Thymus (tissue), 11 donors: ENCODE data around the gene ADPRS. TPM values are rescaled to one million over a fixed set of nuclear protein-coding genes. Genes with fewer than 3 reads are reported as not detected.

Experiments
- DNase-seq, 9 donors: peaks; one replicate each; pipeline ENCODE4 v3.0.0-alpha.2; 2013; ENCODE audit warnings: low spot score in 9 of 9, low read depth in 6 of 9, missing footprints in 1 of 9
- H3K27ac ChIP-seq, 2 donors: one replicate each; pipeline ENCODE4 v1.5.1; 2013; ENCODE audit warnings: control low read depth in 1 of 2, low read depth in 1 of 2, low read length in 1 of 2, mild to moderate bottlenecking in 1 of 2, moderate library complexity in 1 of 2
- H3K27me3 ChIP-seq, 2 donors: one replicate each; pipeline ENCODE4 v1.5.1; 2013; ENCODE audit warnings: low read length in 1 of 2; ENCODE audit not compliant: control insufficient read depth in 2 of 2, insufficient read depth in 1 of 2
- H3K36me3 ChIP-seq, 2 donors: one replicate each; pipeline ENCODE4 v1.5.1; 2013; ENCODE audit warnings: low read length in 1 of 2, mild to moderate bottlenecking in 1 of 2, moderate library complexity in 1 of 2; ENCODE audit not compliant: control insufficient read depth in 2 of 2, insufficient read depth in 2 of 2
- H3K4me1 ChIP-seq, 2 donors: one replicate each; pipeline ENCODE4 v1.5.1; 2013; ENCODE audit warnings: low read length in 2 of 2; ENCODE audit not compliant: control insufficient read depth in 2 of 2, insufficient read depth in 2 of 2
- H3K4me3 ChIP-seq, 2 donors: one replicate each; pipeline ENCODE4 v1.5.1; 2013; ENCODE audit warnings: low read length in 2 of 2, control low read depth in 1 of 2, mild to moderate bottlenecking in 1 of 2
- H3K9me3 ChIP-seq, 2 donors: one replicate each; pipeline ENCODE4 v1.5.1; 2013; ENCODE audit warnings: low read length in 1 of 2, mild to moderate bottlenecking in 1 of 2; ENCODE audit not compliant: control insufficient read depth in 2 of 2, insufficient read depth in 1 of 2
- WGBS: extraction: QIAGEN DNeasy Blood & Tissue Kit; methylation state at CpG from one replicate; pipeline ENCODE4 v1.1.7; 2013; 5-methylcytosine and 5-hydroxymethylcytosine counted together
- polyA plus RNA-seq: library from polyadenylated mRNA; stranded (reverse); fragments of 200-250 nt; gene quantifications from one replicate; pipeline ENCODE4 v1.2.3, GENCODE V29; 2013
- total RNA-seq: library from RNA; stranded (reverse); fragments of 120-200 nt; gene quantifications from one replicate; pipeline ENCODE4 v1.2.4, GENCODE V29; 2013
- donor health status: healthy.

The ADPRS gene
- total and polyA plus RNA-seq, 2 donors = 30.4 to 32.2 TPM

DNA sequence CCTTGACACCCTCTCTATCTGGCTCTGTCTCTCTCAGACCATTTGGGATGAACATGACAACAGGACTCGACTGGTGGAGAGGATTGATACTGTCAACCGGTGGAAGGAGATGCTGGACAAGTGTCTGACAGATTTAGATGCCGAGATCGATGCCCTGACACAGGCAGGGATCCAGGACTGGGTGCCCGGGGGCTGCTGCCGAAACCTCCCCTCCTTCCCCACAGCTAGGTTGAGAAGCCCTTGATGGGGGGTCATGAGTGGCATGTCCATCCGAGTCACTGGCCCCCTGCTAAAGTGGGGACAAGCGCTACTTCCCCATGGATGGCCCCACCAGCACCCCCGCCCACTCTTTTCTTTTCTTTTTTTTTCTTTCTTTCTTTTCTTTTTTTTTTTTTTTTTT, 3.6 kb upstream of the ADPRS start:
- no peak for DNase-seq
- WGBS = 97% methylated on average over 9 of the region's 9 CpGs
- Histone ChIP-seq H3K36me3 (no peaks in the 10 kb centered on the region), H3K27ac (no peak overlapping the region), H3K9me3 (no peaks in the 10 kb centered on the region), H3K4me3 (no peak overlapping the region), H3K27me3 (peaks cover 8 to 35% of the 10 kb centered on the region in 2 donors), H3K4me1 (peaks cover 13% of the 10 kb centered on the region in 2 donors)

DNA sequence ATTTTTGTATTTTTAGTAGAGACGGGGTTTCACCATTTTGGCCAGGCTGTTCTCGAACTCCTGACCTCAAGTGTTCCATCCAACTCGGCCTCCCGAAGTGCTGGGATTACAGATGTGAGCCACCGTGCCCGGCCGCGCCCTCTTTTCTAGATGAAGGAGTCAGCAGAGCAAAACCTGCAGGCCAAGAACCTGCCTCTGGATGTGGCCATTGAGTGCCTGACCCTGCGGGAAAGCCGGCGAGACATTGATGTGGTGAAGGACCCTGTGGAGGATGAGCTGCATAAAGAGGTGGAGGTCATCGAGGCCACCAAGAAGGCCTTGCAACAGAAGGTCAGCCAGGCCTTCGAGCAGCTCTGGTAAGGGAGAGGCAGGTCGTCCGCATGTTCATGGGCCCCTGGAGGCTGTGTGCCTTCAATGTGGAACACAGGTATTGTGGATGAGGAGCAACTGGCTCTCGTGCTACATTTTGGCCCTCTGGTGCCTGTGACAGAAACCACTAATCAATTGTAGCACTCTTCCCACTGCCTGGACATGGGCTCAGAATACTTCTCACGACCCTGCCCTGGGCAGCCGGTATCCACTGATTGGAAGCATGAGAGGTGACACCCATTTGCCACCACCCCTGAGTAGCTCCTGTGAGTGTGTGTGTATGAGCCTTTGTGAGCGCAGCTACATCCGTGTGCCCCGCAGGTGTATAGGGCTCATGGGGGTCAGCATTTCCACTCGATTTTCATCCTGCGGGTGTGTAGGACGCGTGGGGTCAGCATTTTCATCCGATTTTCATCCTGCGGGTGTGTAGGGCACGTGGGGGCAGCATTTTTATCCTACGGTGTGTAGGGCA, 2.8 kb upstream of the ADPRS start:
- no peak for DNase-seq
- Histone ChIP-seq H3K4me3 (no peak overlapping the region), H3K27me3 (peaks cover 8 to 35% of the 10 kb centered on the region in 2 donors), H3K36me3 (no peaks in the 10 kb centered on the region), H3K4me1 (peaks cover 13% of the 10 kb centered on the region in 2 donors), H3K27ac (no peak overlapping the region), H3K9me3 (no peaks in the 10 kb centered on the region)
- 95% methylated on average over 29 of the region's 29 CpGs for WGBS

DNA sequence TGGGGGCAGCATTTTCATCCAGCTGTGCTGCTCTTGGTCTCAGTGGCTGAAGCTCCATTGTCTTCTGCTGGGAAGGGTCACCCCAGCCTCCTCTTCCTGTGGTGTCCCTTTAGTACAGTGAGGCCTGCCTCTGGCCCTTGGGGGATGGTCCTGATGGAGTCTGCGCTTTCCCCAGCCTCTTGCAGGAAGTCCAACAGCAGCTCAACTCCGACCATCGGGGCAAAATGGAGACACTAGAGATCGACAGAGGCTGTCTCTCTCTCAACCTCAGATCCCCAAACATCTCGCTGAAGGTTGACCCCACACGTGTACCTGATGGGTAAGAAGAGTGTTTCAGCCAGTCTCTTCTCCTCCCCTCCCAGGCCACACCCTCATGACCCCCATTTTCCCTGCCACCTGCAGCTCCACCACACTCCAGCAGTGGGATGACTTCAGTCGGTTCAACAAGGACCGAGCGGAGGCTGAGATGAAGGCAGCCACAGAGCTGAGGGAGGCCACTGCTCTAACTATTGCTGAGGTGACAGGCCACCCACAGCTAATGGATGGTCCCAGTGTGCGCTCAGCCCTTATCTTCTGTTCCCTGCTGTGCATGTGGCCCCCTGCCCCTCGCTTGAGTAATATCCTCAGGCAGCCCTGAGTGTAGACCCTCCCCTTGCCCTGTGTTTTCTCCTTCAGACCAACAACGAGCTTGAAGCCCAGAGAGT, 2.0 kb upstream of the ADPRS start:
- peaks cover 6 to 8% of the 10 kb centered on the region in 2 donors for H3K36me3 ChIP-seq
- H3K27ac ChIP-seq = no peak overlapping the region
- peaks cover 8 to 35% of the 10 kb centered on the region in 2 donors for H3K27me3 ChIP-seq
- 94% methylated on average over 12 of the region's 12 CpGs for WGBS
- no peak for DNase-seq
- no peaks in the 10 kb centered on the region for H3K9me3 ChIP-seq
- no peak overlapping the region for H3K4me3 ChIP-seq
- H3K4me1 ChIP-seq = peaks cover 13% of the 10 kb centered on the region in 2 donors

DNA sequence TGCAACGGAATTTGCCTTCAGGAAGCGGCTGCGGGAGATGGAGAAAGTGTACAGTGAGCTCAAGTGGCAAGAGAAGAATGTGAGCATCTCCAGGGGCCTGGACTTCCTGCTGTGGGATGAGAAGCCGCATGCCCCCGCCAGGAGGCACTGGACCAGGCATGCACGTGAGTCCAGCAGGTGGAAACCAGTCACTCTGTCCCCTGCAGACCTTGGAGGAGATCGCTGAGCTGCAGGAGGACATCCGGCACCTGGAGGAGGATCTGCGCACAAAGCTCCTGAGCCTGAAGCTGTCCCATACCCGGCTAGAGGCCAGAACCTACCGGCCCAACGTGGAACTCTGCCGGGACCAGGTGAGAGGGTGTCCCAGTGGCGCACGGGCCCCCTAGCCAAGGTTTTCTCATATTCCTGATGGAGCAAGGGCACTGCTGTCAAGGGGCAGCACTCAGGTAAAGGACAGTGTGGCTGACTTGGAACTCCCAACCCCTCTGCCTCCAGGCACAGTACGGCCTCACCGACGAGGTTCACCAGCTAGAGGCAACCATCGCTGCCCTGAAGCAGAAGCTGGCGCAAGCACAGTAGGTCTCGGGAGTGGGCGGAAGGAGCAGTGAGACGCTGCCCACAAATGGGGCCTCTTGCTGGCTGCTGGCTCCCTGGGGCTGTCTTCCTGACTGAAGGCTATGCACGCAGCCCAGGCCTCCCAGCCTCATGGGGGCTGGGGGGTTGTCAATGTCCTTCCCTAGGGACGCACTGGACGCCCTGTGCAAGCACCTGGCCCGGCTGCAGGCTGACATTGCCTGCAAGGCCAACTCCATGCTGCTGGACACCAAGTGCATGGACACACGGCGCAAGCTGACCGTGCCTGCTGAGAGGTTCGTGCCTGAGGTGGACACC, 1.2 kb upstream of the ADPRS start:
- no peak for DNase-seq

DNA sequence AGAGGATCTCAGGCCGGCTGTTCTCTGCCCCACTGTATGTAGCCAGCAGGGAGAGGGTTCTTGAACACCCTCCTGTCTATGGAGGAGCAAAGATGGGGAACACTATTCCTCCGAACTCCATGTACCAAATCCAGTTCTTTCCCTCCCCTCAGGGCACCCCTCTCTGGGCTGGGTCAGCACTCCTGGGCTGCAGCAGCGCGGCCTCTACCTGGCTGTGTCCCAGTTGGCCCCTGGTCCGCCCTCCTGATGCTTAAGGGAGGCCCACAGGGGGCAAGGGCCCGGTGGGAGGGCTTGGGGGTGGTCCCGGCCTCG, 471 bp upstream of the ADPRS start:
- Histone ChIP-seq H3K27ac (peak overlapping the region in 1 of 2 donors; percentile 32), H3K9me3 (no peaks in the 10 kb centered on the region), H3K4me3 (peak overlapping the region; percentile 69 to 93), H3K36me3 (peaks cover 22 to 23% of the 10 kb centered on the region in 2 donors), H3K27me3 (peaks cover 8 to 27% of the 10 kb centered on the region in 2 donors), H3K4me1 (peaks cover 13% of the 10 kb centered on the region in 2 donors)
- 35% methylated on average over 8 of the region's 8 CpGs for WGBS
- no peak for DNase-seq

More for the DNA sequence above, 1.2 kb upstream of the ADPRS start:
- Histone ChIP-seq H3K27me3 (peaks cover 8 to 33% of the 10 kb centered on the region in 2 donors), H3K36me3 (peaks cover 14 to 15% of the 10 kb centered on the region in 2 donors), H3K9me3 (no peaks in the 10 kb centered on the region), H3K4me1 (peaks cover 13% of the 10 kb centered on the region in 2 donors), H3K27ac (no peak overlapping the region), H3K4me3 (no peak overlapping the region)
- WGBS = 97% methylated on average over 31 of the region's 31 CpGs

DNA sequence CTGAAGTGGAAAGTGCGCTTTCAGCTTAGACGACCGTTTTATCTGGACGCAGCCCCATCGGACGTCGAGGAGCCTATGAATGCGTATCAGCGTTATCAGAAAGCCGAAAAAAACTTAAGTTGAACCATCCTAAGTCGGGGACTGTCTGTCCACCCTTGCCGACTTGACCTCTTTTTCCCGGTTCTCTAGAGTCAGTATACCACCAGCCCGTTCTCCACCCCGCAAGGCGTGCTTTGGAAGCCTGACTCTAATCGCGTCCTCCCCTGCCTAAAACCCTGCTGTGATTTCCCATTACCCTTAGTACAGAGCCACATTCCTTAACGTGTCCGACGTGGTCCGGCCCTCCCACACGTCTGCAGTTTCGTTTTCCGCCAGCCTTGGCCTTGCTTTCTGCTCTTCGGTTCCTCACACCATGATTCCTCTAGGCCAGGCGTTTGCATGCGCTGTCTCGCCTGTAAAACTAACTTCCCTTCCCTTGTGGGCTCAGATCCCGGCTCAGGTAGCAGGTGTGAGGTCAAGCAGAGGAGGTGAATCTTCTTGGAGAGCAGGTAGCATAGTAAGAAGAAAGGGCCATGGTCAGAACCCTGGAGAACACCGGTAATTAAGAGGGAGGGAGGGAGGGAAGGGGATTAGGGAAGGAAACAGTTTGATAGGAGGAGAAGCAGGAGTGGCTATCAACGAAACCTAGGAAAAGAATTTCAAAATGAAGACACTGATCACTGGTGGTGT, 865 bp downstream of the ADPRS start:
- Histone ChIP-seq H3K36me3 (peaks cover 35 to 36% of the 10 kb centered on the region in 2 donors), H3K4me3 (peak overlapping the region; percentile 69 to 93), H3K9me3 (no peaks in the 10 kb centered on the region), H3K27me3 (peaks cover 3 to 14% of the 10 kb centered on the region in 2 donors), H3K4me1 (peaks cover 11 to 18% of the 10 kb centered on the region in 2 donors), H3K27ac (peak overlapping the region; percentile 49 to 86)
- DNase-seq = peak in 1 of 9 donors; percentile 26
- WGBS = 9% methylated on average over 32 of the region's 32 CpGs

DNA sequence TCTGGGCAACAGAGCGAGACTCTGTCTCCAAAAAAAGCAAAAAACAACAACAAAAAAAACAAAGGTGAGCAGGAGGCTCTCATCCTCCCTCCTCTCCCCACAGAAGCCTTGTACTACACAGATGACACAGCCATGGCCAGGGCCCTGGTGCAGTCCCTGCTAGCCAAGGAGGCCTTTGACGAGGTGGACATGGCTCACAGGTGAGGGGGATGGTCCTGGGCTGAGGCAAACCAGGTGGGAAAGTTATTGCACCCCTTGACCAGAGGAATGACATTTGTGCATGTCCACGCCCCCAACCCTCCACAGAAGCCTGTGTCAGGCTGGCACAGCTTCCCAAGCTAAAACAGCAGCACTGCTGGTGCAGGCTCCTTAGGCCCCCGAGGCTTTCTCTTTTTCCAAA, 2.4 kb downstream of the ADPRS start:
- peaks cover 0 to under 1% of the 10 kb centered on the region in 2 donors for H3K27me3 ChIP-seq
- H3K36me3 ChIP-seq = peaks cover 45 to 47% of the 10 kb centered on the region in 2 donors
- H3K27ac ChIP-seq = no peak overlapping the region
- WGBS = 99% methylated on average over 4 of the region's 4 CpGs
- no peak for DNase-seq
- no peaks in the 10 kb centered on the region for H3K9me3 ChIP-seq
- peaks cover 11 to 18% of the 10 kb centered on the region in 2 donors for H3K4me1 ChIP-seq
- no peak overlapping the region for H3K4me3 ChIP-seq

DNA sequence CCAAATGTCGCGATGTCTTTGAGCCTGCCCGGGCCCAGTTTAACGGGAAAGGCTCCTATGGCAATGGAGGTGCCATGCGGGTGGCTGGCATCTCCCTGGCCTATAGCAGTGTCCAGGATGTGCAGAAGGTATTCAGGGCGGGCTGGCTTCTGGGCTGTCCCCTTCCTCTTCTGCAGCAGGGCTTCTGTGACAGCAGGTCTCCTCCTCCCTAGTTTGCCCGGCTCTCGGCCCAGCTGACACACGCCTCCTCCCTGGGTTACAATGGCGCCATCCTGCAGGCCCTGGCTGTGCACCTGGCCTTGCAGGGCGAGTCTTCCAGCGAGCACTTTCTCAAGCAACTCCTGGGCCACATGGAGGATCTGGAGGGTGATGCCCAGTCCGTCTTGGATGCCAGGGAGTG, 3.0 kb downstream of the ADPRS start:
- Histone ChIP-seq H3K27ac (no peak overlapping the region), H3K4me1 (peaks cover 11 to 18% of the 10 kb centered on the region in 2 donors), H3K4me3 (no peak overlapping the region), H3K27me3 (no peaks in the 10 kb centered on the region), H3K36me3 (peaks cover 48 to 51% of the 10 kb centered on the region in 2 donors), H3K9me3 (no peaks in the 10 kb centered on the region)
- no peak for DNase-seq
- WGBS = 97% methylated on average over 13 of the region's 13 CpGs
